ENCODE measurements around the gene CTSA. TPM values are rescaled to one million over a fixed set of nuclear protein-coding genes. Genes with fewer than 3 reads are reported as not detected.

CTSA gene
- total and polyA plus RNA-seq, 8 donors = 68.7 to 268 (median 73.5) TPM

- Histone ChIP-seq H3K36me3 (peaks cover 0 to 100% of the 10 kb centered on the region in 2 donors), H3K27ac (peak overlapping the region in 1 of 2 donors; percentile 63), H3K27me3 (no peaks in the 10 kb centered on the region), H3K4me1 (peaks cover 0 to 38% of the 10 kb centered on the region in 2 donors), H3K9me3 (no peaks in the 10 kb centered on the region), H3K4me3 (no peak overlapping the region)
- intact Hi-C loops (cut with DNase I) = no loop called here
- ATAC-seq (peak; percentile 52), DNase-seq (peak in 2 of 4 donors; percentile 79)
- TF ChIP-seq CTCF (IDR thresholded peaks at IDR 0.05) = no peak
Observed at GRCh38 chr20:45946149-45946970, 55.2 kb downstream of the CTSA start.

GRCh38 chr20:45947110-45947866, 56.2 kb downstream of the CTSA start:
- Histone ChIP-seq H3K27me3 (no peaks in the 10 kb centered on the region), H3K4me3 (no peak overlapping the region), H3K9me3 (no peaks in the 10 kb centered on the region), H3K27ac (peak overlapping the region in 1 of 2 donors; percentile 63), H3K4me1 (peaks cover 0 to 38% of the 10 kb centered on the region in 2 donors), H3K36me3 (peaks cover 0 to 100% of the 10 kb centered on the region in 2 donors)
- DNase-seq = peak in 1 of 4 donors; percentile 71
- intact Hi-C loops (cut with DNase I) = no loop called here
- no peak for ATAC-seq
- no peak for TF ChIP-seq CTCF (IDR thresholded peaks at IDR 0.05)

- DNase-seq (no peak), ATAC-seq (no peak)
- no peak overlapping the region for H3K4me3 ChIP-seq
- peaks cover 0 to 100% of the 10 kb centered on the region in 2 donors for H3K36me3 ChIP-seq
- no peak for TF ChIP-seq CTCF (IDR thresholded peaks at IDR 0.05)
- H3K27me3 ChIP-seq = no peaks in the 10 kb centered on the region
- H3K4me1 ChIP-seq = peaks cover 0 to 38% of the 10 kb centered on the region in 2 donors
- no peak overlapping the region for H3K27ac ChIP-seq
- no peaks in the 10 kb centered on the region for H3K9me3 ChIP-seq
- intact Hi-C loops (cut with DNase I) = no loop called here
Observed at GRCh38 chr20:45948261-45948733, 57.2 kb downstream of the CTSA start.

Other genes with a start within 250 kb of the CTSA start
- gene WFDC11, start 221.1 kb upstream of the CTSA start, total RNA-seq = not detected
- not detected for gene WFDC11, start 221.1 kb upstream of the CTSA start, polyA plus RNA-seq (ENCODE audit: insufficient read length in 6 of 6)
- not detected for gene WFDC13, start 189.3 kb upstream of the CTSA start, total RNA-seq
- gene WFDC13, start 189.3 kb upstream of the CTSA start, polyA plus RNA-seq (ENCODE audit: insufficient read length in 6 of 6) = not detected
- 1 to 10 TPM in 1 of 2 donors, under 1 TPM in 1; 0.44 to 1.2 TPM for gene WFDC10B, start 186.3 kb upstream of the CTSA start, total RNA-seq
- gene WFDC10B, start 186.3 kb upstream of the CTSA start, polyA plus RNA-seq (ENCODE audit: insufficient read length in 6 of 6) = not detected
- gene SPINT4, start 169.0 kb upstream of the CTSA start, total RNA-seq = not detected
- not detected for gene SPINT4, start 169.0 kb upstream of the CTSA start, polyA plus RNA-seq (ENCODE audit: insufficient read length in 6 of 6)
- 1 to 10 TPM; 5.2 to 5.7 TPM for gene WFDC3, start 99.5 kb upstream of the CTSA start, total RNA-seq
- 1 to 10 TPM in 3 of 6 donors, under 1 TPM in 3; 0.26 to 1.8 (median 1.1) TPM for gene WFDC3, start 99.5 kb upstream of the CTSA start, polyA plus RNA-seq (ENCODE audit: insufficient read length in 6 of 6)
- 10 to 100 TPM; 22.6 to 38.5 TPM for gene DNTTIP1, start 99.4 kb upstream of the CTSA start, total RNA-seq
- 10 to 100 TPM; 25.7 to 30.9 (median 28.3) TPM for gene DNTTIP1, start 99.4 kb upstream of the CTSA start, polyA plus RNA-seq (ENCODE audit: insufficient read length in 6 of 6)
- 10 to 100 TPM in 1 of 2 donors, 1 to 10 TPM in 1; 5.9 to 17.1 TPM for gene UBE2C, start 78.7 kb upstream of the CTSA start, total RNA-seq
- gene UBE2C, start 78.7 kb upstream of the CTSA start, polyA plus RNA-seq (ENCODE audit: insufficient read length in 6 of 6) = 10 to 100 TPM; 41.7 to 99.2 (median 59.9) TPM
- under 1 TPM; 0.42 to 0.61 TPM for gene TNNC2, start 64.0 kb upstream of the CTSA start, total RNA-seq
- gene TNNC2, start 64.0 kb upstream of the CTSA start, polyA plus RNA-seq (ENCODE audit: insufficient read length in 6 of 6) = 1 to 10 TPM in 1 of 6 donors, under 1 TPM in 5; 0.21 to 1.2 (median 0.41) TPM
- 10 to 100 TPM; 23.9 to 26.3 TPM for gene SNX21, start 57.5 kb upstream of the CTSA start, total RNA-seq
- gene SNX21, start 57.5 kb upstream of the CTSA start, polyA plus RNA-seq (ENCODE audit: insufficient read length in 6 of 6) = 10 to 100 TPM; 14.5 to 22.4 (median 17.8) TPM
- 10 to 100 TPM; 23.8 to 28.7 TPM for gene ACOT8, start 33.9 kb upstream of the CTSA start, total RNA-seq
- 10 to 100 TPM; 19.3 to 25.1 (median 21.4) TPM for gene ACOT8, start 33.9 kb upstream of the CTSA start, polyA plus RNA-seq (ENCODE audit: insufficient read length in 6 of 6)
- 1 to 10 TPM; 3.5 to 4.5 TPM for gene ZSWIM3, start 33.7 kb upstream of the CTSA start, total RNA-seq
- 1 to 10 TPM; 4.9 to 6.7 (median 5.8) TPM for gene ZSWIM3, start 33.7 kb upstream of the CTSA start, polyA plus RNA-seq (ENCODE audit: insufficient read length in 6 of 6)
- gene ZSWIM1, start 10.1 kb upstream of the CTSA start, total RNA-seq = 10 to 100 TPM in 1 of 2 donors, 1 to 10 TPM in 1; 9.9 to 10.2 TPM
- gene ZSWIM1, start 10.1 kb upstream of the CTSA start, polyA plus RNA-seq (ENCODE audit: insufficient read length in 6 of 6) = 10 to 100 TPM; 13.5 to 14.8 (median 14.0) TPM
- under 1 TPM; 0.70 to 0.89 TPM for gene SPATA25, start 3.7 kb upstream of the CTSA start, total RNA-seq
- gene SPATA25, start 3.7 kb upstream of the CTSA start, polyA plus RNA-seq (ENCODE audit: insufficient read length in 6 of 6) = 1 to 10 TPM; 2.3 to 3.5 (median 3.2) TPM
- 1 to 10 TPM; 4.0 to 4.3 TPM for gene NEURL2, start 127 bp upstream of the CTSA start, total RNA-seq
- gene NEURL2, start 127 bp upstream of the CTSA start, polyA plus RNA-seq (ENCODE audit: insufficient read length in 6 of 6) = 1 to 10 TPM; 3.4 to 5.6 (median 4.6) TPM
- 100 to 1,000 TPM; 162 to 172 TPM for gene PLTP, start 20.8 kb downstream of the CTSA start, total RNA-seq
- 10 to 100 TPM; 42.6 to 68.6 (median 54.3) TPM for gene PLTP, start 20.8 kb downstream of the CTSA start, polyA plus RNA-seq (ENCODE audit: insufficient read length in 6 of 6)
- gene PCIF1, start 43.3 kb downstream of the CTSA start, total RNA-seq = 10 to 100 TPM; 26.1 to 33.0 TPM
- gene PCIF1, start 43.3 kb downstream of the CTSA start, polyA plus RNA-seq (ENCODE audit: insufficient read length in 6 of 6) = 10 to 100 TPM; 43.1 to 50.8 (median 45.4) TPM
- gene ZNF335, start 80.9 kb downstream of the CTSA start, total RNA-seq = 10 to 100 TPM; 15.3 to 23.3 TPM
- gene ZNF335, start 80.9 kb downstream of the CTSA start, polyA plus RNA-seq (ENCODE audit: insufficient read length in 6 of 6) = 10 to 100 TPM; 15.3 to 22.7 (median 16.7) TPM
- 10 to 100 TPM in 1 of 2 donors, 1 to 10 TPM in 1; 2.5 to 25.8 TPM for gene MMP9, start 117.6 kb downstream of the CTSA start, total RNA-seq
- under 1 TPM; 0.26 to 0.69 (median 0.52) TPM for gene MMP9, start 117.6 kb downstream of the CTSA start, polyA plus RNA-seq (ENCODE audit: insufficient read length in 6 of 6)
- gene SLC12A5, start 137.9 kb downstream of the CTSA start, total RNA-seq = 1 to 10 TPM in 1 of 2 donors, under 1 TPM in 1; 0.71 to 1.5 TPM
- gene SLC12A5, start 137.9 kb downstream of the CTSA start, polyA plus RNA-seq (ENCODE audit: insufficient read length in 6 of 6) = 1 to 10 TPM; 1.0 to 2.9 (median 1.5) TPM
- gene NCOA5, start 198.6 kb downstream of the CTSA start, total RNA-seq = 10 to 100 TPM; 20.6 to 23.8 TPM
- gene NCOA5, start 198.6 kb downstream of the CTSA start, polyA plus RNA-seq (ENCODE audit: insufficient read length in 6 of 6) = 10 to 100 TPM; 42.4 to 55.0 (median 51.5) TPM
- gene CD40, start 227.0 kb downstream of the CTSA start, total RNA-seq = 10 to 100 TPM; 22.3 to 27.6 TPM
- gene CD40, start 227.0 kb downstream of the CTSA start, polyA plus RNA-seq (ENCODE audit: insufficient read length in 6 of 6) = 10 to 100 TPM; 13.9 to 21.5 (median 18.0) TPM